ENCODE data around the gene GATA6.
"Not testable (repeated sequence)": the region's sequence is repeated elsewhere in the genome, so short reads cannot be mapped to it uniquely, and the experiment has no call there.

GATA6 gene

DNA sequence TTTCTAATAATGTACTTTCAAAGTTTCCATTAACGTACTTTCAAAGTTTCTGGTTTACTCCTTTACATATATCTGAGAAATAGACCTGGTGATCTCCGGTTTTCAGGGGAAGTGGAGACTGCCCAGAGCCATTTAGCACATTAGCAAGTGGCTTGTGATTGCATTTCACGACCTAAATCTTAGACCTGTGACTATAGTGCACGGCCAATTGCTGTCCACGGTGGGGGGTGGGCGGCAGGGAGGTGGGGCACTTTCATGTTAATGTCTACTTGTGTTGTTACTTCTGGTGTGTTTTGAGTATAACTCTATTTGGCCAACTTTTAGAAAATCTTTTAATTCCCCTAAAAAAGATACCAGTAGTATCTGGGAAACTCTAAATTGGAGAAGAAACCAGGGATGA, 11.3 kb downstream of the GATA6 start:
- DNase-seq (ENCODE audit: low read depth in 1 of 2, low spot score in 1 of 2): no peak

GRCh38 chr18:22182884-22183697, 13.7 kb downstream of the GATA6 start:
- DNase-seq (ENCODE audit: low read depth in 1 of 2, low spot score in 1 of 2): no peak

DNA sequence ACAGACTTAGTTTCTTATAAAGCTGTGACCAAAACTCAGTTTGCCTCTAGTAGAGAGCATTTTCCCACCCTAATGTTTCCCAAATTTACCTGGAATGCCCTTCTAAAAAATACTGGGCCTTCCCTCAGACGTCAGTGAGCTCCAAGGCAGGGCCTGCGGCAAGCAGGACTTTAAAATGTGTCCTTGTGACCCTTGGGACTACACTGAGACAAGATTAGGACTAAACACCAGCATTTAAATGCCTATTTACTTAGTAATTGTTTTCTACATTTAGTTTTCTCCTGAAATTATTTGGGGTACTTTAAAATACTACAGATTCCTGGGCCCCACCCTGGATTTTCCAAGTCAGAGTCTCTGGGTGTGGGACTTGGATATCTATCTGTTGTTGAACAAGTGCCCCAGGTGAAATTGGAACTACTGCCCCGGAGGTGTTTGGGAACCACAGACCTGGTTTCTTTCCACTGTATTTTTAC, 14.3 kb downstream of the GATA6 start:
- no peak for DNase-seq (ENCODE audit: low read depth in 1 of 2, low spot score in 1 of 2)

GRCh38 chr18:22184573-22184972, 15.2 kb downstream of the GATA6 start:
- DNase-seq (ENCODE audit: low read depth in 1 of 2, low spot score in 1 of 2): not testable (repeated sequence)

GRCh38 chr18:22185273-22185672, 15.9 kb downstream of the GATA6 start:
- no peak for DNase-seq (ENCODE audit: low read depth in 1 of 2, low spot score in 1 of 2)

DNA sequence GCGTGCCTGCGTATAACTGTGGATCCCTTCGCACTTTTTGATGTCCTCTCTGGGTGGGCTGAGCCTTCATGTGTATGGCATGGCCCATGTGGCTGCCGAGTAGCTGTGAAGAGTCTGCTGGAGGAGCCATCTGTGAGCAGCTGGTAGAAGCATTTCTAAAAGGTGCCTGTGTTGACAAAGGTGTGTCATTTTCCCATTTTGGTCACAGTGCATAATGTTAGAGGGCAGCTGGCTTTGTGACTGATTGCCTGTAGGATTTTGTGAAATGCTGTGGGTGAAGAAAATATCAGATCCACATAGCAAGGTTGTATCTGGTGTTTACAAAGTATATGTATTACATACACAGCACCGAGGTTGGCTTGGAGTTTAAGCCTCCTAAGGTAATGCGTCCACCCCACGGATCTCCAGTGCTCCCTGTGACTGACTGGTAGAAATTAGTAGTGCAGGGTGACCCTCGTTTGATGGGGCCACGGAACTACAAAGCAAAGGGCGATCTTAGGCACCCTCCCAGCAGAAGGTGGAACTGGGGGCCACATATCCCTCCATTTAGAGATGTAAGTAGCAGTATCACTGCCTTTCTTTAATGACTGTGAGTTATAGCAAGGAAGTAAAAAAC, 16.5 kb downstream of the GATA6 start:
- no peak for DNase-seq (ENCODE audit: low read depth in 1 of 2, low spot score in 1 of 2)

DNA sequence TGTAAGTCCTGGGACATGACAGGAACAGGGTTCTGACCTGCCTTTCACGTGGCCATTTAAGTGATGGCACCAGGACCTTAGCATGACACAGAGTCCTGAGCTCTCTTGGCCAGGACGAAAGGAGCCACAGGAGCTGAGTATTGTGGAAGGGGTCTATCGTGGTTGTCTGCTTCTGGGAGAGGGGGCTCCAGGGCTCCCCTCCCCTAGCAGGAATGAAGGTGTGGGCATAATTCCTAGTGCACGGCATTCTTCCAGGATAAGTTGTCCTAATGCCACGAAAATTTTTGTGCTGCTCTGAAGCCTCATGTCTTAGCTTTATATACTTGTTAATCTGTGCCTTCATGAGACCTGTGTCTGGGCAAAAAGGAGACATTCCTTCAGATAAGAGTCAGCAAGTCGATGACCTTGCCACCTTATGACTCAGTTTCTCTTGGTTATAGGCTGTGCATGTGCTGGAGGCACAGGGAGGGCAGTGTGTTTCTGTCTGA, 17.1 kb downstream of the GATA6 start:
- DNase-seq (ENCODE audit: low read depth in 1 of 2, low spot score in 1 of 2): no peak

DNA sequence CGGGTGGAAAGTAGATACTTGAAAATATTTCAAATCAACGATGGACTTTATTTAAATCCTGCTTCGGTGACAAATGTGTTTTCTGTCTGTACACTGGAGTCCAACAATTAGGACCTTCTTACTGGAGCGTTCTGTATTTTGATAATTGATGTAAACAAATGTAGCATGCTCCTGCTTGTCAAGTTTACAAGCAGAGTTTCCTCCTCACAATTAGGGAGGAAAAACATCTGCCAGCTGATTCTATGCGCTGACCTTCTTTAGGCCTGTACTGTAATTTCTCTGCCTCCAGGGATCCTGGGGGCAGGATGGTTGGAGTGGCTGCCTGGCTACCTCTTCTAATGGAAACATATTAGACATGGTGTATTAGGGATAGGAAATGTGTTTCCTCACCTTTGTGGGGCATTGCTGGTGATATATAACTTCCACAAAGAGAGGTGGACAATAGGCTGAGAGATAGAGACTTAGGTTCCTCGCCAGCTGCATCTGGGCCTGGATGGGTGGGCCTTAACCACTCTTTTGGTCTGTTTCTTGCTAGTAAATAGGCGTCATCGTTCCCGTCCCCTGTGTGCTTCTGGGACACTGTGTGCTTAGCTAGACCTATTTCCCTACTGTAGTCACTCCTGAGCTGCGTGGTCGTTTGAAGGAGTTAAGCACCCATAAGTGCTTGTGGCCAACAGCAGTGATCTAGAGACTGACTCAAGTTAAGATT, 19.3 kb downstream of the GATA6 start:
- DNase-seq (ENCODE audit: low read depth in 1 of 2, low spot score in 1 of 2): no peak

DNA sequence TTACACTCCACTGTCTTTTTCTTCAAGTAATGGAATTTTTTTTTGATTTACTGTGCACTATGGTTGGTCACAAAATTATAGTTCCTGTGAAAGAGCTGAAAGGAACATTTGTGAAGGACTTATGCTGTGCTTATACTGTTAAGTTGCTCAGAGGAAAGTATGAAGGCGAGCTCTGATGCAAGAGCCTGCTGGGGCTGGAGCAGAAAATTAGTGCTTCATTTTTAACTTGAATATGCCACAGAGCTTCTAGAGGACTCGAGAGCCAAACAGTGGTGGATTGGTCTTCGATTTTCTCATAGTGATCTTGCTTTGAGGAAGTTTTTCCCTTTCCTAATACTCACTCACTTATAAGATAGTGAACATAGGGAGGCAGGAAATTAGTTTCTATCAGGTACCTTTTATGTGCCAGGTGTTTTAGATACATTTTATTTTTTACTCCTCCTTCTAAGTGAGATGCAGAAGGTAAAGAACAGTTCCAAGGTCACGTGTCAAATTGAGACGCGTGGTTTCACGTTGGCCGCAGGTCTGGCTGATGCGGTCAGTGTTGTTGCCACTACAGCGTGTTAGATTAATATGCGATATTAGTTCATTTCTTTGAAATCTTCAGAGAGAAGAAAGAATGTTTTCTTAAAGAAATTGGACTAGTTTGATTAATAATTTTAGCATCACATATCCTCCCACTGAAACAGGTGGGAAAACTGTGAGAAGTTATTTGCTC, 20.2 kb downstream of the GATA6 start:
- DNase-seq (ENCODE audit: low read depth in 1 of 2, low spot score in 1 of 2): no peak

- no peak for DNase-seq (ENCODE audit: low read depth in 1 of 2, low spot score in 1 of 2)
These were observed 21.9 kb downstream of the GATA6 start for GRCh38 chr18:22191346-22191695.

- DNase-seq (ENCODE audit: low read depth in 1 of 2, low spot score in 1 of 2): no peak
These were observed 22.5 kb downstream of the GATA6 start for GRCh38 chr18:22191923-22192322.

GRCh38 chr18:22193466-22193865, 24.1 kb downstream of the GATA6 start:
- DNase-seq (ENCODE audit: low read depth in 1 of 2, low spot score in 1 of 2): no peak

- DNase-seq (ENCODE audit: low read depth in 1 of 2, low spot score in 1 of 2): no peak
These were observed 24.8 kb downstream of the GATA6 start for GRCh38 chr18:22194151-22194598.

DNA sequence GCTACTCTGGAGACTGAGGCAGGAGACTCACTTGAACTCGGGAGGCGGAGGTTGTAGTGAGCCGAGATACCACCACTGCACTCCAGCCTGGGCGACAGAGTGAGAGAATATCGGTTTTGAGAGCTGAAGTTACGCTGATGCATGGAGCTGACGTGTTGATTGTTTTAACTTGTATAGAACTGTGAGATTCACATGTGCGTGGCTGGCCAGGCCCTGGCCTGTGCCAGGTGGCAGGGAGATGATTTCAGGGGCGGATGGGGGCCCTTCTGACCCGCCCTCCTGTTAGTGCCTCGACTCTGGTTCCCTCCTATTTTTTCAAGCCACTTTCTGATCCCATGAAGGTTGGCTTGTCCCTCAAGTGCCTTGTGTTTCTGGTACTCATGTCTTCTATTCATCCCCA, 25.7 kb downstream of the GATA6 start:
- no peak for DNase-seq (ENCODE audit: low read depth in 1 of 2, low spot score in 1 of 2)

- DNase-seq (ENCODE audit: low read depth in 1 of 2, low spot score in 1 of 2): not testable (repeated sequence)
These were observed 27.6 kb downstream of the GATA6 start for GRCh38 chr18:22196943-22197342.

DNA sequence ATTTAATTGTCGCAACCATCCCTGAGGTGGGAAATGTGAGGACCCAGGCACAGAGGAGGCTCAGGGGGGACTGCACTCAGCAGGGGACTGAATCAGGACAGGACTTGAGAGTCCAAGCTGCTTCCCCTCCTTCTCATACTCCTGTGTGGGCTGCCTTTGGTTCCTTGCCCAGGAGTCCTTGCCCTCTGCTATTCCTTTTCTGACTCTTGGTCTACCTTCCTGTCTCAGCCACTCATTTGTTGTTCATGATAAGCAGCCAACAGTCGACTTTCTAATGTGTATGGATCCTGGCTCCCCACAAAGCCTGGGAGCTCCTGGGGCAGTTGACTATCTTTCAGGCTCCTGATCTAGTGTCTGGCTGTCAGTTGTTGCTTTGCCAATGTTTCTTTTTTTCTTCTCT, 28.3 kb downstream of the GATA6 start:
- no peak for DNase-seq (ENCODE audit: low read depth in 1 of 2, low spot score in 1 of 2)

GRCh38 chr18:22198163-22198562, 28.8 kb downstream of the GATA6 start:
- DNase-seq (ENCODE audit: low read depth in 1 of 2, low spot score in 1 of 2): no peak

- no peak for DNase-seq (ENCODE audit: low read depth in 1 of 2, low spot score in 1 of 2)
These were observed 29.6 kb downstream of the GATA6 start for GRCh38 chr18:22199005-22199404.

DNA sequence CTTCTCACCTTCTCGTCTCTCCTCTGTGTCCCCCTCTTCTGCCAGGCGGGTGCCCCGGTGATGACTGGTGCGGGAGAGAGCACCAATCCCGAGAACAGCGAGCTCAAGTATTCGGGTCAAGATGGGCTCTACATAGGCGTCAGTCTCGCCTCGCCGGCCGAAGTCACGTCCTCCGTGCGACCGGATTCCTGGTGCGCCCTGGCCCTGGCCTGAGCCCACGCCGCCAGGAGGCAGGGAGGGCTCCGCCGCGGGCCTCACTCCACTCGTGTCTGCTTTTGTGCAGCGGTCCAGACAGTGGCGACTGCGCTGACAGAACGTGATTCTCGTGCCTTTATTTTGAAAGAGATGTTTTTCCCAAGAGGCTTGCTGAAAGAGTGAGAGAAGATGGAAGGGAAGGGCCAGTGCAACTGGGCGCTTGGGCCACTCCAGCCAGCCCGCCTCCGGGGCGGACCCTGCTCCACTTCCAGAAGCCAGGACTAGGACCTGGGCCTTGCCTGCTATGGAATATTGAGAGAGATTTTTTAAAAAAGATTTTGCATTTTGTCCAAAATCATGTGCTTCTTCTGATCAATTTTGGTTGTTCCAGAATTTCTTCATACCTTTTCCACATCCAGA, 31.3 kb downstream of the GATA6 start:
- DNase-seq (ENCODE audit: low read depth in 1 of 2, low spot score in 1 of 2): no peak

- DNase-seq (ENCODE audit: low read depth in 1 of 2, low spot score in 1 of 2): no peak
These were observed 33.6 kb downstream of the GATA6 start for GRCh38 chr18:22203035-22203434.
